MM.1S (cell line): Measurements from ENCODE around the gene DUSP23.

Source experiments
- CTCF ChIP-seq: fragments of 300-600 bp; sonication (generic); IDR thresholded peaks from 2 replicates; pipeline ENCODE4 v1.5.1; 2016; ENCODE audit warnings: antibody characterized with exemption, low read length, mixed read lengths
- EZH2 ChIP-seq: fragments of 300-600 bp; sonication (generic); optimal IDR thresholded peaks from 2 replicates; pipeline ENCODE3; 2017; ENCODE audit warnings: low read depth, mild to moderate bottlenecking, antibody characterized with exemption, low read length, mixed read lengths
- EZH2phosphoT487 ChIP-seq: fragments of 300-600 bp; sonication (generic); IDR thresholded peaks from 2 replicates; pipeline ENCODE4 v1.6.1; 2018; ENCODE audit warnings: antibody characterized with exemption, low read length

GRCh38 chr1:159791031-159791430 lies 10.3 kb downstream of the DUSP23 start:
- TF ChIP-seq CTCF = no peak
- TF ChIP-seq EZH2phosphoT487 = no peak
- no peak for TF ChIP-seq EZH2
